CD14-positive monocyte (primary cell): Measurements from ENCODE around the gene RANBP3L. TPM values are rescaled to one million over a fixed set of nuclear protein-coding genes. Genes with fewer than 3 reads are reported as not detected.

ENCODE experiments used
- DNase-seq, 3 donors: peaks; one replicate each; pipeline ENCODE4 v3.0.0-alpha.2; 2011 to 2022
- H2AFZ ChIP-seq: 2 replicates; pipeline ENCODE4 v1.6.0; 2012; ENCODE audit warnings: mild to moderate bottlenecking, low read depth, low read length, inconsistent platforms; ENCODE audit not compliant: insufficient read depth, poor library complexity, severe bottlenecking
- H3K27ac ChIP-seq, 2 donors: 1 replicate in 1 of 2; 2 replicates in 1 of 2; pipeline ENCODE4 v1.5.1; 2012 to 2013; ENCODE audit warnings: low read length in 2 of 2, control low read depth in 1 of 2, inconsistent platforms in 1 of 2, low read depth in 1 of 2, mild to moderate bottlenecking in 1 of 2
- H3K27me3 ChIP-seq, 2 donors: one replicate each; pipeline versions ENCODE4 v1.6.0 to v1.6.1; 2011 to 2013; ENCODE audit warnings: low read length in 2 of 2; ENCODE audit not compliant: control insufficient read depth in 2 of 2, insufficient read depth in 2 of 2
- H3K36me3 ChIP-seq, 2 donors: replicated peaks in 1 of 2; 1 replicate in 1 of 2; 2 replicates in 1 of 2; pipeline versions ENCODE4 v1.5.1 to v1.6.1; 2012 to 2013; ENCODE audit warnings: low read length in 2 of 2, control low read depth in 1 of 2, inconsistent platforms in 1 of 2, mild to moderate bottlenecking in 1 of 2; ENCODE audit not compliant: insufficient read depth in 2 of 2, control insufficient read depth in 1 of 2
- H3K4me1 ChIP-seq, 2 donors: 1 replicate in 1 of 2; 2 replicates in 1 of 2; pipeline versions ENCODE4 v1.5.1 to v1.6.1; 2012 to 2013; ENCODE audit warnings: low read length in 2 of 2, control low read depth in 1 of 2, inconsistent platforms in 1 of 2, mild to moderate bottlenecking in 1 of 2, moderate library complexity in 1 of 2; ENCODE audit not compliant: insufficient read depth in 2 of 2, control insufficient read depth in 1 of 2
- H3K4me2 ChIP-seq: replicated peaks from 2 replicates; pipeline ENCODE3; 2012; ENCODE audit warnings: low read length, moderate library complexity, mild to moderate bottlenecking; ENCODE audit not compliant: poor library complexity, severe bottlenecking; ENCODE audit errors: extremely low read depth
- H3K4me3 ChIP-seq, 3 experiments: fragments of 200-600 bp in 1 of 3; sonication (generic) in 1 of 3; replicated peaks in 1 of 3; 1 replicate in 2 of 3; 2 replicates in 1 of 3; pipeline ENCODE4 v1.5.1; 2011 to 2013; ENCODE audit warnings: low read length in 3 of 3, mild to moderate bottlenecking in 3 of 3, control low read depth in 2 of 3, low read depth in 2 of 3, inconsistent platforms in 1 of 3, moderate library complexity in 1 of 3
- H3K79me2 ChIP-seq: 2 replicates; pipeline ENCODE4 v1.6.0; 2012; ENCODE audit warnings: mild to moderate bottlenecking, control low read depth, inconsistent platforms, low read length, moderate library complexity; ENCODE audit not compliant: insufficient read depth
- H3K9ac ChIP-seq: 2 replicates; pipeline ENCODE4 v1.6.0; 2017; ENCODE audit warnings: low read length, mild to moderate bottlenecking; ENCODE audit not compliant: insufficient read depth, poor library complexity, severe bottlenecking
- H3K9me3 ChIP-seq, 2 donors: replicated peaks in 1 of 2; 1 replicate in 1 of 2; 2 replicates in 1 of 2; pipeline versions ENCODE4 v1.5.1 to v1.6.1; 2012 to 2013; ENCODE audit warnings: low read length in 2 of 2, control low read depth in 1 of 2; ENCODE audit not compliant: control insufficient read depth in 1 of 2, insufficient read depth in 1 of 2
- H4K20me1 ChIP-seq: 2 replicates; pipeline ENCODE4 v1.6.0; 2012; ENCODE audit warnings: mild to moderate bottlenecking, low read length, control low read depth, moderate library complexity; ENCODE audit not compliant: insufficient read depth
- H3K27ac Mint-ChIP-seq, 7 donors: one replicate each; pipeline ENCODE4 v1.8.0; 2020; ENCODE audit warnings: mild to moderate bottlenecking in 7 of 7, mixed read lengths in 7 of 7, moderate library complexity in 6 of 7, inconsistent platforms in 2 of 7
- H3K27me3 Mint-ChIP-seq, 3 donors: one replicate each; pipeline ENCODE4 v1.8.0; 2021 to 2022; ENCODE audit warnings: low read depth in 3 of 3, mild to moderate bottlenecking in 3 of 3, mixed read lengths in 3 of 3, moderate library complexity in 3 of 3, inconsistent platforms in 1 of 3
- H3K36me3 Mint-ChIP-seq, 2 donors: one replicate each; pipeline ENCODE4 v1.8.0; 2020; ENCODE audit warnings: mixed read lengths in 2 of 2, inconsistent platforms in 1 of 2, mild to moderate bottlenecking in 1 of 2
- H3K4me1 Mint-ChIP-seq: one replicate; pipeline ENCODE4 v1.8.0; 2020; ENCODE audit warnings: mild to moderate bottlenecking, mixed read lengths
- H3K4me3 Mint-ChIP-seq, 2 donors: one replicate each; pipeline ENCODE4 v1.8.0; 2020; ENCODE audit warnings: mild to moderate bottlenecking in 2 of 2, mixed read lengths in 2 of 2, moderate library complexity in 1 of 2
- H3K9me3 Mint-ChIP-seq, 7 donors: one replicate each; pipeline ENCODE4 v1.8.0; 2020 to 2022; ENCODE audit warnings: mixed read lengths in 7 of 7, mild to moderate bottlenecking in 6 of 7, moderate library complexity in 6 of 7, inconsistent platforms in 2 of 7
- CTCF ChIP-seq: fragments of 200-600 bp; IDR thresholded peaks from one replicate; pipeline ENCODE4 v1.8.0; 2022; ENCODE audit warnings: antibody characterized with exemption, mild to moderate bottlenecking
- WGBS: methylation state at CpG from one replicate; pipeline ENCODE4 v1.1.5; 2013; ENCODE audit warnings: missing lambda C conversion rate; ENCODE audit not compliant: insufficient coverage; 5-methylcytosine and 5-hydroxymethylcytosine counted together
- intact Hi-C, 2 donors: fragments of 100-400 bp; cut with micrococcal nuclease; formaldehyde crosslinking; loops; one replicate each; pipeline versions ENCODE4 v1.15.0 to v1.15.1; 2023
- polyA plus RNA-seq, 3 donors: library from polyadenylated mRNA; depleted of rRNA in 1 of 3; unstranded in 2 of 3; stranded (reverse) in 1 of 3; fragments of 300-500 nt in 2 of 3; fragments of >200 nt in 1 of 3; fragmentation: Illumina TruSeq in 2 of 3; gene quantifications; 1 replicate in 2 of 3; 2 replicates in 1 of 3; pipeline ENCODE4 v1.2.3, GENCODE V29; 2012 to 2021

RANBP3L gene
- polyA plus RNA-seq, 3 donors: not detected

- Histone ChIP-seq H3K27ac (no peak overlapping the region), H2AFZ (no peak overlapping the region), H3K9ac (no peak overlapping the region), H3K9me3 (no peaks in the 10 kb centered on the region), H3K4me3 (no peak overlapping the region), H3K27me3 (no peaks in the 10 kb centered on the region), H4K20me1 (no peaks in the 10 kb centered on the region), H3K4me1 (peaks cover 13 to 14% of the 10 kb centered on the region in 2 donors), H3K79me2 (no peaks in the 10 kb centered on the region), H3K4me2 (no peak overlapping the region), H3K36me3 (no peaks in the 10 kb centered on the region)
- peaks cover 0 to 1% (median 0%) of the 10 kb centered on the region in 3 donors for H3K27me3 Mint-ChIP-seq
- H3K36me3 Mint-ChIP-seq: no peaks in the 10 kb centered on the region
- H3K9me3 Mint-ChIP-seq: no peaks in the 10 kb centered on the region
- no peak for TF ChIP-seq CTCF
- H3K4me1 Mint-ChIP-seq: peaks cover 16% of the 10 kb centered on the region
- no peak for DNase-seq
- intact Hi-C loops: loop anchor here (5.0 to 10.0 kb wide), 4 partner anchors 128 to 423 kb away; no protein-coding TSS in a partner anchor
- H3K27ac Mint-ChIP-seq: no peak overlapping the region
- no peak overlapping the region for H3K4me3 Mint-ChIP-seq
Observed at GRCh38 chr5:36269478-36269877, 32.2 kb downstream of the RANBP3L start.

- 100% methylated on average over 1 of the region's 3 CpGs for WGBS
- intact Hi-C loops: loop anchor here (2.0 to 10.0 kb wide), 5 partner anchors 129 to 425 kb away; no protein-coding TSS in a partner anchor
- no peaks in the 10 kb centered on the region for H3K9me3 Mint-ChIP-seq
- Histone ChIP-seq H3K4me2 (no peak overlapping the region), H3K36me3 (no peaks in the 10 kb centered on the region), H3K4me1 (no peaks in the 10 kb centered on the region), H3K27me3 (no peaks in the 10 kb centered on the region), H4K20me1 (no peaks in the 10 kb centered on the region), H3K79me2 (no peaks in the 10 kb centered on the region), H3K27ac (no peak overlapping the region), H3K9me3 (no peaks in the 10 kb centered on the region), H3K9ac (no peak overlapping the region), H2AFZ (no peak overlapping the region), H3K4me3 (no peak overlapping the region)
- H3K36me3 Mint-ChIP-seq: no peaks in the 10 kb centered on the region
- peaks cover 2% of the 10 kb centered on the region for H3K4me1 Mint-ChIP-seq
- no peak overlapping the region for H3K27ac Mint-ChIP-seq
- TF ChIP-seq CTCF: no peak
- H3K4me3 Mint-ChIP-seq: no peak overlapping the region
- peaks cover 0 to 3% (median 1%) of the 10 kb centered on the region in 3 donors for H3K27me3 Mint-ChIP-seq
- DNase-seq: no peak
Observed at GRCh38 chr5:36267905-36268304, 33.8 kb downstream of the RANBP3L start.
